GM21381 (cell line): ENCODE results near the gene DNAH17.

Experiments
- ATAC-seq: cut with Tn5 transposase; IDR thresholded peaks from one replicate; pipeline ENCODE4 v1.9.1; 2021; ENCODE audit warnings: mild to moderate bottlenecking, moderate library complexity; ENCODE audit not compliant: unreplicated experiment

Gene DNAH17

GRCh38 chr17:78577296-78577695 lies at the start of gene DNAH17:
DNAH17 (minus strand) TSS chr17:78577396; CDS start chr17:78575057, 2,339 bp downstream.
- no peak for ATAC-seq

GRCh38 chr17:78624324-78625151 lies 47.3 kb upstream of the DNAH17 start:
- no peak for ATAC-seq

GRCh38 chr17:78623541-78623940 lies 46.3 kb upstream of the DNAH17 start:
- no peak for ATAC-seq

GRCh38 chr17:78622491-78623265 lies 45.5 kb upstream of the DNAH17 start:
- ATAC-seq = no peak

- ATAC-seq = no peak
These were observed 44.7 kb upstream of the DNAH17 start for GRCh38 chr17:78621720-78622490.

GRCh38 chr17:78620099-78620498 lies 42.9 kb upstream of the DNAH17 start:
- no peak for ATAC-seq

GRCh38 chr17:78619334-78619733 lies 42.1 kb upstream of the DNAH17 start:
- ATAC-seq = no peak

GRCh38 chr17:78618264-78619066 lies 41.3 kb upstream of the DNAH17 start:
- ATAC-seq = no peak

GRCh38 chr17:78617511-78618061 lies 40.4 kb upstream of the DNAH17 start:
- ATAC-seq = no peak

- no peak for ATAC-seq
These were observed 39.8 kb upstream of the DNAH17 start for GRCh38 chr17:78616946-78617345.

- ATAC-seq = no peak
These were observed 38.4 kb upstream of the DNAH17 start for GRCh38 chr17:78615631-78616030.

- ATAC-seq = no peak
These were observed 36.2 kb upstream of the DNAH17 start for GRCh38 chr17:78613416-78613815.

GRCh38 chr17:78611607-78612006 lies 34.4 kb upstream of the DNAH17 start:
- ATAC-seq = no peak

GRCh38 chr17:78610951-78611511 lies 33.8 kb upstream of the DNAH17 start:
- ATAC-seq = no peak

- no peak for ATAC-seq
These were observed 32.0 kb upstream of the DNAH17 start for GRCh38 chr17:78609191-78609641.

GRCh38 chr17:78608804-78609186 lies 31.6 kb upstream of the DNAH17 start:
- no peak for ATAC-seq

GRCh38 chr17:78608122-78608803 lies 31.1 kb upstream of the DNAH17 start:
- no peak for ATAC-seq

- ATAC-seq = no peak
These were observed 29.8 kb upstream of the DNAH17 start for GRCh38 chr17:78607038-78607437.

- no peak for ATAC-seq
These were observed 28.7 kb upstream of the DNAH17 start for GRCh38 chr17:78605886-78606285.
